Measurements from ENCODE around the gene OSBPL6.
A peak's percentile ranks its signal among the peaks of the same experiment; 100 is the strongest.
"Not testable (repeated sequence)": the region's sequence is repeated elsewhere in the genome, so short reads cannot be mapped to it uniquely, and the experiment has no call there.

OSBPL6 gene

DNA sequence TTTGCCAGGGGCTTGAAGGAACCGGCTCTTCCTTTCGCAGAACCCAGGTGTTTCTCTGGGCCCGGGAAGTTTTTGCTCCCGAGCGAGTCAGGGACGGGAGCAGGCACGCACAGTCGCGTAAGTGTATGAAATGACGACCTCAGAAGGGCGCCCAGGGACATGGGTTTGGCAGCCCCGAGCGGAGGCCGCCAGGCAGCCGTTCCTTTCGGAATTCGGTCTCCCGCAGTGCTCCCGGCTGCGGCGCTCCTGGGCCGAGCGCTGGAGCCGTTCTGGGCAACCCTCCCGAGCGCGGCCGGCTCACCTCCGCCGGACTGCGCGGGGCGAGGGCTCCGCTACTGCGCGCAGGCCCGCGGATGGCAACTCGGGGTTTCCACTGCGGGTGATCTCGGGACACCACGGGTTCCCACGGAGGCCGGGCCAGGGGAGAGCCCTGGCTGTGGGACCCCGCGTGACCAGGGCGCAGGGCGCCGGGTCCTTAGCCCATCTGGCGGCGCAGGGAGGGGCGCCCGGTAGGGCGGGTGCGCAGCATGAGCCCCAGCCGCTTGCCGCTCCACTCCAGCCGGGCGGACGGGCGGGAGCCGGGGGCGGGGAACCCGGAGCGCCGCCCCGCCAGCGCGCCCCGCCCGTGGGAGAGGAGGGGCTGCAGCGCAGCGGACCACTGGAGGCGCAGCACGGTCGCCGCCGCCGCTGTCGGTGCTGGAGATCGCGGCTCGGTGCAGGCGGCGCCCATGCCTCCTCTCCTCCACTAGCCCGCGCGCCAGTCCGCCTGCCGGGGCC lies at the start of gene OSBPL6:
OSBPL6 (plus strand) TSS at position 690 of the 777 bp plus-strand sequence. CDS start 111,673 bp downstream, outside the sequence.
- DNase-seq (ENCODE audit: low read depth) = peak; percentile 43

DNA sequence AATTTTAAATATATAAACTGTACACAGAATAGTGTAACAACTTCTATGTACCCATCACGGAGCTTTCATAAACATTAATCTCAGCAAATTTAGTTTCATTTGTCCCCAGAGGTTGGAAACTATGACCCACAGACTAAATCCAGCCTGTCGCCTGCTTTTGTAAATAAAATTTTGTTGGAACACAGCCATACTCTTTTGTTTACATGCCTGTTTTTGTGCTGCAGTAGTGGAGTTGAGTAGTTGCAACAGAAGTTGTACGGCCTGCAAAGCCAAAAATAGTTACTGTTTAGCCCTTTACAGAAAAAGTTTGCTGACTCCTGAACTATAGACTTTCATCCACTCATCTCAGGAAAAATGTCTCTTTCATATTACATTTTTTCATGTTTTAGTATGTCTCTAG lies 42.3 kb upstream of the OSBPL6 start:
- no peak for DNase-seq (ENCODE audit: low read depth)

DNA sequence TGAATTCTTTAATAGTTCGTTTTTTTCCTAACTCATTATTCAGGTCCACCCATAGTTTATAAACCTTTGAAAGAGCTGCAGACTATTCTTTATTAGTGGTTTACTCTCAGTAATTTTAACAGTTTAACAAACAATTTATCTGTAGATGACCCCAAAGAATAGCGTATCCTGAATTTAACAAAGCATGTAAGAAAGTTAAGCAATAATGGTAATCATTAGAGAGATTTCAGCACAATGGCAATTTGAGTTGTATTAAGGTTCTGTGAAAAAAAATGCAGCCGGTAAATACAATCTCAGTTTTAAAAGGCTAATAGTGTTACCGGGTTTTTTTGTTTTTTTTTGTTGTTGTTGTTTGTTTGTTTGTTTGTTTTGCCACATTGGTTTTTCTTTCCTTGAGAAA lies 41.8 kb upstream of the OSBPL6 start:
- DNase-seq (ENCODE audit: low read depth) = no peak

- DNase-seq (ENCODE audit: low read depth) = no peak
Observed at GRCh38 chr2:178152977-178153376, 41.3 kb upstream of the OSBPL6 start.

DNA sequence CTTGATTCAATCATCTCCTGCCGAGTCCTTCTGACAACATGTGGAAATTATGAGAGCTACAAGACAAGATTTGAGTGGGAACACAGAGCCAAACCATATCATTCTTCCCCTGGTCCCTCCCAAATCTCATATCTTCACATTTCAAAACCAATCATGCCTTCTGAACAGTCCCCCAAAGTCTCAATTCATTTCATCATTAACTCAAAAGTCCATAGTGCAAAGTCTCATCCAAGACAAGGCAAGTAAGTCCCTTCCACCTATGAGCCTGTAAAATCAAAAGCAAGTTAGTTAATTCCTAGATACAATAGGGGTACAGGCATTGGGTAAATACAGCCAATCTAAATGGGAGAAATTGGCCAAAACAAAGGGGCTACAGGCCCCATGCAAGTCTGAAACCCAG lies 40.4 kb upstream of the OSBPL6 start:
- not testable (repeated sequence) for DNase-seq (ENCODE audit: low read depth)

- no peak for DNase-seq (ENCODE audit: low read depth)
Observed at GRCh38 chr2:178155524-178155923, 38.8 kb upstream of the OSBPL6 start.

GRCh38 chr2:178157574-178157973 lies 36.7 kb upstream of the OSBPL6 start:
- no peak for DNase-seq (ENCODE audit: low read depth)

- no peak for DNase-seq (ENCODE audit: low read depth)
Observed at GRCh38 chr2:178159966-178160365, 34.3 kb upstream of the OSBPL6 start.

- no peak for DNase-seq (ENCODE audit: low read depth)
Observed at GRCh38 chr2:178160601-178161000, 33.7 kb upstream of the OSBPL6 start.

DNA sequence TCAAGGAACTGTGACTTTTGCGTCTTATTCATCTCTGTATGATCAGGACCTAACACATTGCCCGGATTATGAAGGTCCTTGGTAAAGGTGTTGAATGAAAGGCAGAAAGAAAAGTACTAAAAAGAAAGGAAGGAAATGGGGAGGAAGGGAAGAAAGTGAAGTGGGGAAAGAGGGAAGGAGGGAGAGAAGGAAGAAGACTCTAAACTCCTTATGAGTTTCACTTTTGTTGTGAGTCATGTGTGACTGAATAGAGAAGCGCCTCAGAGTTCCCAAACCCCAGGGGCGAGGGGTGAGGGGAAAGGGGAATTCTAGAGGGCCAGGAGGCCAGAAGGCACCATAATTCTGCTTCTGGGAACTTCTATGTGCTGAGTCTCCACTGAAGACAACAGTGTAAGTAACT lies 30.9 kb upstream of the OSBPL6 start:
- no peak for DNase-seq (ENCODE audit: low read depth)

- no peak for DNase-seq (ENCODE audit: low read depth)
Observed at GRCh38 chr2:178163911-178164310, 30.4 kb upstream of the OSBPL6 start.

- DNase-seq (ENCODE audit: low read depth) = no peak
Observed at GRCh38 chr2:178173657-178174056, 20.7 kb upstream of the OSBPL6 start.

GRCh38 chr2:178177066-178177679 lies 17.1 kb upstream of the OSBPL6 start:
- no peak for DNase-seq (ENCODE audit: low read depth)

GRCh38 chr2:178180648-178181047 lies 13.7 kb upstream of the OSBPL6 start:
- not testable (repeated sequence) for DNase-seq (ENCODE audit: low read depth)

DNA sequence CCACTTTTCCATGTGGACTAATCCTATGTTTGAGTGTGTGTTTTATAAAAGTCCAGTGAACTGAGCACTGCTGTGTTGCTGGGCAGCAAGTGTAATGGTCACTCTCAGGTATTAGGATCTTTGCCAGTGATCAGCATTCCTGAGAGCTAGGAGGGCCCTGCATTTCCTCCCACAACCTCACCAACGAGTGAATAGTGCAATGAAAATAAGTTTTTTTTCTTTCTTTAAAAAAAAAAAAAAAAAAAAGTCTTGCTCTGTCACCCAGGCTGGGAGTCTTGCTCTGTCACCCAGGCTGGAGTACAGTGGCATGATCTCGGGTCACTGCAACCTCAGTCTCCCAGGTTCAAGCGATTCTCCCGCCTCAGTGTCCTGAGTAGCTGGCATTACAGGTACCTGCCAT lies 6.5 kb upstream of the OSBPL6 start:
- DNase-seq (ENCODE audit: low read depth) = no peak

DNA sequence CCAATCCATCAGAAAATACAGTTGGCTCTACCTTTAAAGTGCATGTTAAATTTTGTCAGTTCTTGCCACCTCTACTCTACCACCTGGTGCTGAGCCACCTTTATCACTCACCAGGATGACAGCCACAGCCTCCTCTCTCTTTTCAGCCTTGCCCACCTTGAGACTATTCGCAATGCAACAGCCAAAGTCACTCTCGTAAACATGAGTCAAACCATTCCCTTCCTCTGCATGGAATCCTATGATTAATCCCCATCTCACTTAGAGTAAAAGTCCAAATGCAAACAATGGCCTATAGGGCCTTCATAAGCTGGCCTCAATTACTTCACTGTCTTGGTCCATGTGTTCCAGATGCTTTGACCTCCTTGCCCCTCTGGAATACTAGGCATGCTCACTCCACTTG lies 5.8 kb upstream of the OSBPL6 start:
- no peak for DNase-seq (ENCODE audit: low read depth)

DNA sequence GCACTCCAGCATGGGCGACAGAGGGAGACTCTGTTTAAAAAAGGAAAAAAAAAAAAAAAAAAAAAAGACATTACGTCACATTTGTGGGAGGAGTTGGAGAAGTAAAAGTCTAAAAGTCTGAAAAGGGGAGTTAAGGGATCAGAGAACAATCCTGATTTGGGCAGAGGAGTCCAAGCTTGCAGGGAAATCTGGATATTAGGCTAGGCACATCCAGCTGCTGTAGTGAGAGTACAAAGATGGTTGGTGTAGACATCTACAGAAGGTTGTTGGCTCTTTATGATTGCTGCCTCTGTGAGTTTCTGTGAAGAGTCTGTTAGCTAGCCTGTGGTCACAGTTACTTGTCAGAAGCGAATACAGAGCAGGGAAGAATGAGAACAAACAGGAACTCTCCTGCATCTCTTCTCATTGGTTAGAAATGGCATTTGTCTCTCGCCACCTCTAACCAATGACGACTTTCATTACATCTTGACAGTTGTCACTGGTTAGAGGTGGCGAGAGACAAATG lies 3.3 kb upstream of the OSBPL6 start:
- no peak for DNase-seq (ENCODE audit: low read depth)

GRCh38 chr2:178191511-178191910 lies 2.8 kb upstream of the OSBPL6 start:
- no peak for DNase-seq (ENCODE audit: low read depth)

GRCh38 chr2:178193496-178193822 lies 853 bp upstream of the OSBPL6 start:
- DNase-seq (ENCODE audit: low read depth) = no peak

- DNase-seq (ENCODE audit: low read depth) = no peak
Observed at GRCh38 chr2:178194600-178195389, 483 bp downstream of the OSBPL6 start.

- no peak for DNase-seq (ENCODE audit: low read depth)
Observed at GRCh38 chr2:178195390-178196166, 1.3 kb downstream of the OSBPL6 start.

GRCh38 chr2:178197791-178198190 lies 3.5 kb downstream of the OSBPL6 start:
- no peak for DNase-seq (ENCODE audit: low read depth)
